Renal cortical epithelial cell (primary cell): ENCODE data around the gene SPEM2. TPM values are rescaled to one million over a fixed set of nuclear protein-coding genes. Genes with fewer than 3 reads are reported as not detected.
"Not testable (repeated sequence)": the region's sequence is repeated elsewhere in the genome, so short reads cannot be mapped to it uniquely, and the experiment has no call there.

Source experiments
- DNase-seq: peaks from one replicate; pipeline ENCODE4 v3.0.0-alpha.2; 2011; ENCODE audit warnings: low read depth
- total RNA-seq: library from RNA; depleted of rRNA; stranded (reverse); fragments of >200 nt; gene quantifications from 2 replicates; pipeline ENCODE4 v1.2.3, GENCODE V29; 2014

Gene SPEM2
- total RNA-seq, 1 donor from 2014 or later, result not detected

GRCh38 chr17:7442142-7442541 is 16.7 kb downstream of the SPEM2 start:
- DNase-seq, result no peak

- no peak for DNase-seq
Observed at GRCh38 chr17:7443499-7444485, 18.4 kb downstream of the SPEM2 start.

- DNase-seq, result peak; percentile 44
Observed at GRCh38 chr17:7444682-7445618, 19.5 kb downstream of the SPEM2 start, which contains the start of gene CHRNB1. Gene CHRNB1, plus strand, starts transcription at chr17:7445061. Its CDS starts 67 bp downstream, at chr17:7445128.

GRCh38 chr17:7445619-7445968 is 20.2 kb downstream of the SPEM2 start:
- DNase-seq, result peak; percentile 29

GRCh38 chr17:7448461-7448860 is 23.0 kb downstream of the SPEM2 start:
- no peak for DNase-seq

GRCh38 chr17:7459961-7460545 is 34.6 kb downstream of the SPEM2 start:
- DNase-seq, result no peak

GRCh38 chr17:7460850-7461660 is 35.6 kb downstream of the SPEM2 start:
- DNase-seq, result no peak

GRCh38 chr17:7462474-7463371 is 37.3 kb downstream of the SPEM2 start:
- DNase-seq, result no peak

- no peak for DNase-seq
Observed at GRCh38 chr17:7463372-7463846, 38.0 kb downstream of the SPEM2 start.

GRCh38 chr17:7464081-7464480 is 38.7 kb downstream of the SPEM2 start:
- DNase-seq, result no peak

GRCh38 chr17:7465597-7466275 is 40.3 kb downstream of the SPEM2 start:
- DNase-seq, result no peak

GRCh38 chr17:7466318-7466638 is 40.9 kb downstream of the SPEM2 start:
- no peak for DNase-seq

GRCh38 chr17:7466639-7467341 is 41.4 kb downstream of the SPEM2 start:
- peak; percentile 55 for DNase-seq

GRCh38 chr17:7467498-7467897 is 42.1 kb downstream of the SPEM2 start:
- no peak for DNase-seq

- DNase-seq, result no peak
Observed at GRCh38 chr17:7468290-7468689, 42.9 kb downstream of the SPEM2 start.

GRCh38 chr17:7468804-7469389 is 43.5 kb downstream of the SPEM2 start:
- no peak for DNase-seq

GRCh38 chr17:7469843-7470242 is 44.4 kb downstream of the SPEM2 start:
- DNase-seq, result not testable (repeated sequence)

GRCh38 chr17:7470457-7470973 is 45.1 kb downstream of the SPEM2 start:
- not testable (repeated sequence) for DNase-seq
